H1 (cell line): ENCODE results near the gene MEX3C. TPM values are rescaled to one million over a fixed set of nuclear protein-coding genes. Genes with fewer than 3 reads are reported as not detected.

Source experiments
- CTCF ChIA-PET: fragments of 300-600 bp; sonication (Branson Sonifier 250); formaldehyde crosslinking; loops from one replicate; lab custom pipeline; 2021; ENCODE audit not compliant: partially characterized antibody; lab: Charles Lee
- POLR2A ChIA-PET: fragments of 300-600 bp; sonication (Branson Sonifier 250); formaldehyde crosslinking; loops from one replicate; lab custom pipeline; 2021; ENCODE audit warnings: inconsistent platforms; ENCODE audit not compliant: partially characterized antibody; lab: Charles Lee
- DNase-seq, 2 experiments: peaks; one replicate each; pipeline versions ENCODE4 v3.0.0 to v3.0.0-alpha.2; 2010 to 2022; ENCODE audit warnings: low spot score in 2 of 2, low read depth in 1 of 2, mixed read lengths in 1 of 2
- FAIRE-seq: peaks from 2 replicates; lab custom pipeline; 2011; peaks lifted over from hg19 to GRCh38; lab: Jason Lieb, UNC
- H2AFZ ChIP-seq: 2 replicates; pipeline ENCODE4 v1.8.1; 2012; ENCODE audit warnings: low read length, inconsistent platforms
- H2AK5ac ChIP-seq: 2 replicates; pipeline ENCODE4 v1.6.1; 2013; ENCODE audit warnings: low read depth, low read length
- H2BK120ac ChIP-seq: replicated peaks from 2 replicates; pipeline ENCODE3; 2013; ENCODE audit warnings: low read depth, low read length, inconsistent platforms
- H2BK12ac ChIP-seq: 2 replicates; pipeline ENCODE4 v1.6.1; 2013; ENCODE audit warnings: low read depth, low read length
- H2BK15ac ChIP-seq: 2 replicates; pipeline ENCODE4 v1.6.1; 2013; ENCODE audit warnings: low read length
- H2BK20ac ChIP-seq: 2 replicates; pipeline ENCODE4 v1.6.1; 2013; ENCODE audit warnings: low read length
- H2BK5ac ChIP-seq: 2 replicates; pipeline ENCODE4 v1.6.1; 2013; ENCODE audit warnings: low read depth, low read length
- H3K14ac ChIP-seq: 2 replicates; pipeline ENCODE4 v1.6.1; 2013; ENCODE audit warnings: inconsistent platforms; ENCODE audit not compliant: insufficient read length
- H3K18ac ChIP-seq: 2 replicates; pipeline ENCODE4 v1.6.1; 2013; ENCODE audit warnings: low read length; ENCODE audit errors: extremely low read depth
- H3K23ac ChIP-seq: 2 replicates; pipeline ENCODE4 v1.6.1; 2013; ENCODE audit warnings: inconsistent platforms; ENCODE audit not compliant: insufficient read length
- H3K23me2 ChIP-seq: 2 replicates; pipeline ENCODE4 v1.6.1; 2013; ENCODE audit warnings: low read depth, low read length
- H3K27ac ChIP-seq: 2 replicates; pipeline ENCODE4 v1.6.1; 2011; ENCODE audit warnings: low read depth, low read length, inconsistent platforms
- H3K27me3 ChIP-seq, 4 experiments: replicated peaks in 1 of 4; 1 replicate in 1 of 4; 2 replicates in 3 of 4; pipeline versions ENCODE4 v1.6.1 to v1.8.1; 2011 to 2013; ENCODE audit warnings: low read length in 3 of 4, mild to moderate bottlenecking in 3 of 4, inconsistent platforms in 2 of 4, mixed read lengths in 2 of 4, moderate library complexity in 1 of 4; ENCODE audit not compliant: control insufficient read depth in 3 of 4, insufficient read depth in 3 of 4; ENCODE audit errors: extremely low read depth in 1 of 4
- H3K36me3 ChIP-seq, 4 experiments: 2 replicates each; pipeline versions ENCODE4 v1.6.1 to v1.8.1; 2011 to 2013; ENCODE audit warnings: mild to moderate bottlenecking in 4 of 4, low read length in 3 of 4, moderate library complexity in 2 of 4, control low read depth in 1 of 4, inconsistent platforms in 1 of 4; ENCODE audit not compliant: insufficient read depth in 4 of 4, control insufficient read depth in 2 of 4
- H3K4ac ChIP-seq: replicated peaks from 2 replicates; pipeline ENCODE3; 2013; ENCODE audit warnings: low read length, low read depth, mixed read lengths, inconsistent platforms; ENCODE audit not compliant: insufficient read length
- H3K4me1 ChIP-seq, 4 experiments: replicated peaks in 1 of 4; 1 replicate in 1 of 4; 2 replicates in 3 of 4; pipeline versions ENCODE4 v1.6.1 to v1.8.1; 2011 to 2013; ENCODE audit warnings: low read length in 3 of 4, inconsistent platforms in 2 of 4, mixed read lengths in 1 of 4; ENCODE audit not compliant: insufficient read depth in 4 of 4, control insufficient read depth in 3 of 4
- H3K4me2 ChIP-seq, 2 experiments: 2 replicates each; pipeline versions ENCODE4 v1.6.1 to v1.8.1; 2011 to 2013; ENCODE audit warnings: low read depth in 2 of 2, low read length in 2 of 2, control low read depth in 1 of 2, inconsistent platforms in 1 of 2, mild to moderate bottlenecking in 1 of 2; ENCODE audit not compliant: insufficient read depth in 1 of 2
- H3K4me3 ChIP-seq, 4 experiments: fragments of 200-600, 300-600 bp in 1 of 4; sonication (generic), shearing (Covaris generic), sonication (Bioruptor Twin) in 1 of 4; 2 replicates each; pipeline versions ENCODE4 v1.5.1 to v1.8.1; 2011 to 2016; ENCODE audit warnings: low read length in 4 of 4, low read depth in 3 of 4, control low read depth in 2 of 4, inconsistent platforms in 2 of 4, mild to moderate bottlenecking in 2 of 4, mixed read lengths in 1 of 4, moderate library complexity in 1 of 4; ENCODE audit not compliant: insufficient read depth in 2 of 4; ENCODE audit errors: extremely low read depth in 1 of 4
- H3K56ac ChIP-seq: replicated peaks from 2 replicates; pipeline ENCODE3; 2013; ENCODE audit warnings: low read depth, mild to moderate bottlenecking, mixed read lengths, low read length, inconsistent platforms; ENCODE audit not compliant: insufficient read length
- H3K79me1 ChIP-seq: 2 replicates; pipeline ENCODE4 v1.6.1; 2013; ENCODE audit warnings: low read depth, low read length, control low read depth
- H3K79me2 ChIP-seq, 2 experiments: 2 replicates each; pipeline versions ENCODE4 v1.6.1 to v1.8.1; 2012 to 2013; ENCODE audit warnings: low read length in 2 of 2, mild to moderate bottlenecking in 2 of 2, inconsistent platforms in 1 of 2; ENCODE audit not compliant: insufficient read depth in 2 of 2, control insufficient read depth in 1 of 2
- H3K9ac ChIP-seq, 4 experiments: replicated peaks in 1 of 4; 1 replicate in 1 of 4; 2 replicates in 3 of 4; pipeline versions ENCODE4 v1.6.1 to v1.8.1; 2011 to 2013; ENCODE audit warnings: low read depth in 3 of 4, low read length in 3 of 4, control low read depth in 2 of 4, mild to moderate bottlenecking in 2 of 4, moderate library complexity in 2 of 4, inconsistent platforms in 1 of 4; ENCODE audit errors: extremely low read depth in 1 of 4
- H3K9me3 ChIP-seq, 2 experiments: 2 replicates each; pipeline versions ENCODE4 v1.6.1 to v1.8.1; 2012 to 2013; ENCODE audit warnings: mild to moderate bottlenecking in 2 of 2, moderate library complexity in 2 of 2, control low read depth in 1 of 2, inconsistent platforms in 1 of 2, low read depth in 1 of 2, low read length in 1 of 2, mixed read lengths in 1 of 2; ENCODE audit not compliant: insufficient read depth in 2 of 2
- H4K20me1 ChIP-seq, 2 experiments: replicated peaks in 1 of 2; 2 replicates each; pipeline versions ENCODE3 to v1.8.1; 2011 to 2013; ENCODE audit warnings: inconsistent platforms in 2 of 2, low read length in 2 of 2, mild to moderate bottlenecking in 1 of 2; ENCODE audit not compliant: insufficient read depth in 2 of 2, control insufficient read depth in 1 of 2
- H4K5ac ChIP-seq: 2 replicates; pipeline ENCODE4 v1.6.1; 2013; ENCODE audit warnings: low read length, low read depth, mixed read lengths, inconsistent platforms; ENCODE audit not compliant: insufficient read length
- H4K8ac ChIP-seq: 2 replicates; pipeline ENCODE4 v1.8.0; 2013; ENCODE audit warnings: mild to moderate bottlenecking, moderate library complexity, low read length, inconsistent platforms; ENCODE audit not compliant: insufficient read depth; ENCODE audit errors: extremely low read depth
- H4K91ac ChIP-seq: replicated peaks from 2 replicates; pipeline ENCODE3; 2013; ENCODE audit warnings: low read length, mixed read lengths, inconsistent platforms; ENCODE audit not compliant: insufficient read length
- BCL11A ChIP-seq, 2 experiments: IDR thresholded peaks; one replicate each; pipeline ENCODE4 v1.6.1; 2011; ENCODE audit warnings: low read depth in 2 of 2, low read length in 2 of 2, mild to moderate bottlenecking in 2 of 2
- CBX5 ChIP-seq: fragments of 300-800, 300-1000 bp; sonication (generic); IDR thresholded peaks from 2 replicates; pipeline ENCODE4 v1.7.1; 2016; ENCODE audit warnings: antibody characterized with exemption, low read length, low read depth
- EZH2 ChIP-seq: fragments of 200-600 bp; sonication (generic); IDR thresholded peaks from 2 replicates; pipeline ENCODE4 v1.7.1; 2012; ENCODE audit warnings: low read depth, mild to moderate bottlenecking, moderate library complexity, low read length, inconsistent platforms; ENCODE audit not compliant: severe bottlenecking
- HDAC2 ChIP-seq, 2 experiments: fragments of 300-600 bp in 1 of 2; sonication (generic) in 1 of 2; IDR thresholded peaks; 2 replicates each; pipeline ENCODE4 v1.6.1; 2011 to 2012; ENCODE audit warnings: low read depth in 2 of 2, low read length in 2 of 2, mild to moderate bottlenecking in 2 of 2, moderate library complexity in 2 of 2, borderline replicate concordance in 1 of 2, inconsistent platforms in 1 of 2
- HDAC6 ChIP-seq: IDR thresholded peaks from one replicate; pipeline ENCODE4 v1.7.1; 2012; ENCODE audit warnings: low read depth, mild to moderate bottlenecking, inconsistent platforms, low read length, moderate library complexity
- WGBS, 2 experiments: shearing (Covaris generic) in 1 of 2; methylation state at CpG; one replicate each; pipeline versions ENCODE4 v1.1.6 to v1.1.7; 2013 to 2015; ENCODE audit warnings: low lambda C conversion rate in 2 of 2, mixed read lengths in 2 of 2, inconsistent platforms in 1 of 2, low coverage in 1 of 2, missing lambda C conversion rate in 1 of 2; ENCODE audit not compliant: insufficient replicate concordance in 2 of 2, insufficient coverage in 1 of 2, insufficient read length in 1 of 2; ENCODE audit errors: extremely low coverage in 1 of 2, missing lambda C conversion rate in 1 of 2; 5-methylcytosine and 5-hydroxymethylcytosine counted together
- polyA plus RNA-seq, 7 experiments: library from polyadenylated mRNA; depleted of rRNA in 3 of 7; stranded (reverse) in 5 of 7; unstranded in 2 of 7; fragments of >200 nt in 5 of 7; fragments of 200-250 nt in 2 of 7; gene quantifications; 1 replicate in 5 of 7; 2 replicates in 1 of 7; 4 replicates in 1 of 7; pipeline versions ENCODE4 v1.2.1 to v1.2.3, GENCODE V29; 2011 to 2013; ENCODE audit warnings: missing spikeins in 2 of 7, mixed read lengths in 2 of 7
- total RNA-seq: library from RNA; stranded (reverse); fragmentation: NEBNext Ultra II Directional; extraction: Animal tissue kit (Norgen Biotek cat#: 25700); gene quantifications from 2 replicates; pipeline ENCODE4 v1.2.1, GENCODE V29; 2021

Gene MEX3C
- total and polyA plus RNA-seq, 2 of the 8 experiments (the other 6 are each of a cell fraction or from before 2014, with no cell fraction given) = 48.2 to 103 TPM

DNA sequence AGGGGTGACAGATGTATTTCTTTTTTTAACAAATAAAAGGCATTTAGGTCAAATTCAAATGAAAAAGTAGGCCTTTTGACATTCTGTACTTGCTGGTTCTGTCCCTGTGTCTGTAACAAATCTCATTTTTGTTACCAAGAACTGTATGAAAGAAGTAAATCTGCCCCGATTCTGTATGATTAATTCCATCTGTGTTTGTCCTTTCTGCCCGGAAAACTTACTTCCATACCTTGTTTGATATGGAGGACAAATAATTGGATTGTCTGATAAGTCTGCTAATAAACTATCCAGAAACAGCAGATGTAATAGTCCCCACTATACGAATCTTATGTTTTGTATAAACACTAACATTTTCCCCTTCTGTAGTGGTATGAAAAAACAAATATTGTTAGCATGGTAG lies 69.8 kb downstream of the MEX3C start:
- POLR2A ChIA-PET = no interaction called here
- Histone ChIP-seq H4K20me1 (no peaks in the 10 kb centered on the region), H3K4me3 (no peak overlapping the region), H2BK5ac (no peak overlapping the region), H3K14ac (no peak overlapping the region), H3K79me1 (no peaks in the 10 kb centered on the region), H4K91ac (no peak overlapping the region), H2BK15ac (no peak overlapping the region), H3K23me2 (no peaks in the 10 kb centered on the region), H3K56ac (no peak overlapping the region), H3K18ac (no peak overlapping the region), H3K4me1 (no peaks in the 10 kb centered on the region; a peak in 1 of 7 replicates), H3K79me2 (no peaks in the 10 kb centered on the region), H3K27ac (no peak overlapping the region), H3K36me3 (no peaks in the 10 kb centered on the region), H3K23ac (no peak overlapping the region), H4K8ac (no peak overlapping the region), H2AFZ (no peak overlapping the region), H3K4ac (no peak overlapping the region), H3K9me3 (no peaks in the 10 kb centered on the region), H2BK120ac (no peak overlapping the region)
- FAIRE-seq = no peak
- CTCF ChIA-PET = interaction anchor here (1.5 to 9.2 kb wide), 2 partner anchors 18 to 50 kb away, joined by 4 to 56 read pairs; no protein-coding TSS in a partner anchor
- TF ChIP-seq HDAC2 (IDR thresholded peaks at IDR 0.05; ENCODE audit: borderline replicate concordance in 1 of 2, low read depth in 2 of 2, low read length in 2 of 2) (no peak), CBX5 (no peak), BCL11A (IDR thresholded peaks at IDR 0.05; ENCODE audit: low read depth in 2 of 2, low read length in 2 of 2) (no peak), HDAC6 (no peak), EZH2 (no peak)
- TF ChIP-seq, all 59 proteins: peak for 0
- no peak overlapping the region for H3K9ac ChIP-seq
- H2AK5ac ChIP-seq = no peak overlapping the region
- DNase-seq = no peak
- H3K27me3 ChIP-seq = no peaks in the 10 kb centered on the region
- no peak overlapping the region for H2BK12ac ChIP-seq
- no peak overlapping the region for H2BK20ac ChIP-seq
- no peak overlapping the region for H3K4me2 ChIP-seq
- 86% methylated on average over 3 of the region's 3 CpGs; no CpG with 5 or more reads in 1 of the 2 experiments for WGBS, 2 experiments
- no peak overlapping the region for H4K5ac ChIP-seq
